ENCODE measurements around the gene SLF2. TPM values are rescaled to one million over a fixed set of nuclear protein-coding genes. Genes with fewer than 3 reads are reported as not detected.
A peak's percentile ranks its signal among the peaks of the same experiment; 100 is the strongest.

Gene SLF2
- total RNA-seq, 1 experiment from 2014 or later: 23.1 TPM

DNA sequence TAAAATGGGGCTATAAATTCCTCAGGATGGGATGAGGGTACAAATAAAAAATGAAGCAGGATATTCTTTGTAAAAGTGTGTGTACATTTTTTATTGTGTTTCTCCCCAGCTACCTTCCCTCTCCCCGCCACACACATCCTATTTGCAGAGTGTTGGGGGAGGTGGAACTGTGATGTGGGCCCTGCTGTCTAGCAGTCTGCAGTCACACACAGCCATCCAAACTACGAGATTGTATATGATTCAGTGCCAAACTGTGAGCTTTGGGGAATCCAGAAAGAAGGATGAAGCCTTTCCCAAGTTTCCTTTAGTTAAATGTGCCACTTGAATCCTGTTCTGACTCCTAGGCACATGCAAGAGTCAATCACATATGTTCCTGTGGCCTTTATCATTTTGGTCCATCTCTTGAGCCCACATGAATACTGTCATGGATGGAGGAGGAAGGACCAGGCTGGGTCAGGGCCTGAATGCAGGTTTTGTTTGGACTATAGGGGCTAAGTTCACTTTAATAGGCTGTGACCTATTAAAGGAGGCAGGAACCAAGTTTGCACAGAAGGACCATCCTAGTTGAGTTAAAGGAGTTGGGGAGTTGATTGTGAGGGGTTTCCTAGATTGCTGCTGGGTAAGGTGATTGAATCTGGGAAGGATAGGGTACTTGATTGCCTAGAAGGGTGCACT is 55.4 kb downstream of the SLF2 start:
- no peak overlapping the region for H4K8ac ChIP-seq (replicated peaks; ENCODE audit: insufficient read length, low read depth, low read length)
- H2BK12ac ChIP-seq (ENCODE audit: insufficient read length, low read depth, low read length): no peak overlapping the region
- no peak overlapping the region for H3K23ac ChIP-seq (ENCODE audit: insufficient read length, low read depth, low read length)
- peaks cover 32 to 34% of the 10 kb centered on the region in 2 experiments for H3K4me1 Mint-ChIP-seq
- no peak overlapping the region for H4K91ac ChIP-seq (ENCODE audit: insufficient read length, low read depth, low read length)
- H3K18ac ChIP-seq (ENCODE audit: insufficient read length, low read depth, low read length): no peak overlapping the region
- H3K14ac ChIP-seq (ENCODE audit: insufficient read depth, low read length): no peak overlapping the region
- WGBS (ENCODE audit: extremely low coverage, insufficient read length, low lambda C conversion rate): no CpG with 5 or more reads among the region's 2 CpGs
- H3K27ac ChIP-seq (ENCODE audit: insufficient read length, low read depth, low read length): no peak overlapping the region
- H3K79me2 ChIP-seq (ENCODE audit: insufficient read depth, low read length): no peaks in the 10 kb centered on the region
- peaks cover 7% of the 10 kb centered on the region for H3K27me3 Mint-ChIP-seq (ENCODE audit: low read depth)
- no peak for TF ChIP-seq CTCF (conservative IDR thresholded peaks at IDR 0.05)
- no peak overlapping the region for H3K9ac ChIP-seq (ENCODE audit: extremely low read depth, insufficient read length, low read length)
- no peak overlapping the region for H3K4ac ChIP-seq (ENCODE audit: low read depth, low read length)
- no peaks in the 10 kb centered on the region for H3K79me1 ChIP-seq (ENCODE audit: insufficient read depth, low read depth, low read length, poor library complexity, severe bottlenecking)
- no peaks in the 10 kb centered on the region for H3K4me1 ChIP-seq (ENCODE audit: insufficient read depth, low read length)
- H3T11ph ChIP-seq (ENCODE audit: low read length): no peak overlapping the region
- H2BK15ac ChIP-seq (ENCODE audit: low read depth, low read length): no peak overlapping the region
- no peak overlapping the region for H2BK120ac ChIP-seq (ENCODE audit: low read depth, low read length, poor library complexity, severe bottlenecking)
- H3K27ac Mint-ChIP-seq: no peak overlapping the region
- H3K9me3 ChIP-seq (ENCODE audit: control insufficient read depth, low read depth, low read length): no peaks in the 10 kb centered on the region
- H3K56ac ChIP-seq (ENCODE audit: insufficient read length, low read depth, low read length): no peak overlapping the region
- H2BK20ac ChIP-seq (ENCODE audit: low read depth, low read length, poor library complexity, severe bottlenecking): no peak overlapping the region
- H2AFZ ChIP-seq (ENCODE audit: low read length): no peak overlapping the region
- H3K9me3 Mint-ChIP-seq: no peaks in the 10 kb centered on the region; a peak in 1 of 5 replicates
- H2AK5ac ChIP-seq (ENCODE audit: insufficient read length, low read length): no peak overlapping the region
- H3K4me2 ChIP-seq (ENCODE audit: insufficient read depth, insufficient read length, low read length): peak overlapping the region; percentile 95
- no peak for DNase-seq
- no peak overlapping the region for H2BK5ac ChIP-seq (ENCODE audit: insufficient read length, low read length)
- H3K36me3 Mint-ChIP-seq (ENCODE audit: insufficient read depth in 1 of 3, low read depth in 3 of 3): peaks cover 0 to 2% (median 0%) of the 10 kb centered on the region in 3 experiments; a peak in 1 of 7 replicates
- no peaks in the 10 kb centered on the region for H4K20me1 ChIP-seq (ENCODE audit: control insufficient read depth, insufficient read depth, insufficient read length)
- H3K23me2 ChIP-seq (ENCODE audit: insufficient read length, low read depth, low read length, poor library complexity, severe bottlenecking): peaks cover 12% of the 10 kb centered on the region
- H3K27me3 ChIP-seq (ENCODE audit: insufficient read depth, low read length): no peaks in the 10 kb centered on the region
- H4K5ac ChIP-seq (ENCODE audit: insufficient read length, low read depth, low read length): no peak overlapping the region
- peak overlapping the region; percentile 66 to 84 for H3K4me3 Mint-ChIP-seq

Measured in H9 (cell line).